ENCODE measurements around the gene BIN1.

The BIN1 gene

GRCh38 chr2:127074358-127074757, 32.6 kb downstream of the BIN1 start:
- DNase-seq (ENCODE audit: low read depth in 2 of 2): no peak
- TF ChIP-seq CTCF (IDR thresholded peaks at IDR 0.05; ENCODE audit: low read depth, low read length): no peak
- H3K4me3 ChIP-seq (replicated peaks in 1 of 2; ENCODE audit: low read depth in 2 of 2, low read length in 2 of 2): no peak overlapping the region

- peak in 1 of 2 donors; percentile 26 for DNase-seq (ENCODE audit: low read depth in 2 of 2)
- TF ChIP-seq CTCF (IDR thresholded peaks at IDR 0.05; ENCODE audit: low read depth, low read length): no peak
Measured at GRCh38 chr2:127072970-127073369, 34.0 kb downstream of the BIN1 start.

GRCh38 chr2:127072396-127072795, 34.6 kb downstream of the BIN1 start:
- DNase-seq (ENCODE audit: low read depth in 2 of 2): peak in 1 of 2 donors; percentile 33
- TF ChIP-seq CTCF (IDR thresholded peaks at IDR 0.05; ENCODE audit: low read depth, low read length): no peak
- H3K4me3 ChIP-seq (replicated peaks in 1 of 2; ENCODE audit: low read depth in 2 of 2, low read length in 2 of 2): no peak overlapping the region

More at GRCh38 chr2:127072970-127073369, 34.0 kb downstream of the BIN1 start:
- H3K4me3 ChIP-seq (replicated peaks in 1 of 2; ENCODE audit: low read depth in 2 of 2, low read length in 2 of 2): no peak overlapping the region

GRCh38 chr2:127071901-127072328, 35.0 kb downstream of the BIN1 start:
- no peak overlapping the region for H3K4me3 ChIP-seq (replicated peaks in 1 of 2; ENCODE audit: low read depth in 2 of 2, low read length in 2 of 2)

GRCh38 chr2:127070221-127070620, 36.7 kb downstream of the BIN1 start:
- no peak for DNase-seq (ENCODE audit: low read depth in 2 of 2)
- no peak for TF ChIP-seq CTCF (IDR thresholded peaks at IDR 0.05; ENCODE audit: low read depth, low read length)
- no peak overlapping the region for H3K4me3 ChIP-seq (replicated peaks in 1 of 2; ENCODE audit: low read depth in 2 of 2, low read length in 2 of 2)

More at GRCh38 chr2:127071901-127072328, 35.0 kb downstream of the BIN1 start:
- no peak for TF ChIP-seq CTCF (IDR thresholded peaks at IDR 0.05; ENCODE audit: low read depth, low read length)
- no peak for DNase-seq (ENCODE audit: low read depth in 2 of 2)

- TF ChIP-seq CTCF (IDR thresholded peaks at IDR 0.05; ENCODE audit: low read depth, low read length): no peak
- no peak for DNase-seq (ENCODE audit: low read depth in 2 of 2)
- no peak overlapping the region for H3K4me3 ChIP-seq (replicated peaks in 1 of 2; ENCODE audit: low read depth in 2 of 2, low read length in 2 of 2)
Measured at GRCh38 chr2:127069536-127069935, 37.4 kb downstream of the BIN1 start.

- H3K4me3 ChIP-seq (replicated peaks in 1 of 2; ENCODE audit: low read depth in 2 of 2, low read length in 2 of 2): no peak overlapping the region
- DNase-seq (ENCODE audit: low read depth in 2 of 2): no peak
- TF ChIP-seq CTCF (IDR thresholded peaks at IDR 0.05; ENCODE audit: low read depth, low read length): no peak
Measured at GRCh38 chr2:127069003-127069402, 38.0 kb downstream of the BIN1 start.

Data from cardiac fibroblast (primary cell).